AG09319 (cell line): Measurements from ENCODE around the gene PCDH9.
"Not testable (repeated sequence)": the region's sequence is repeated elsewhere in the genome, so short reads cannot be mapped to it uniquely, and the experiment has no call there.

ENCODE experiments used
- DNase-seq: peaks from one replicate; pipeline ENCODE4 v3.0.0-alpha.2; 2010; ENCODE audit warnings: low read depth; ENCODE audit errors: extremely low read depth
- CTCF ChIP-seq: IDR thresholded peaks from 2 replicates; pipeline ENCODE4 v1.5.1; 2011; ENCODE audit warnings: low read depth, mild to moderate bottlenecking, inconsistent platforms, low read length, moderate library complexity

PCDH9 gene

GRCh38 chr13:66312312-66313087 is 917.6 kb downstream of the PCDH9 start:
- no peak for DNase-seq
- TF ChIP-seq CTCF, result no peak

DNA sequence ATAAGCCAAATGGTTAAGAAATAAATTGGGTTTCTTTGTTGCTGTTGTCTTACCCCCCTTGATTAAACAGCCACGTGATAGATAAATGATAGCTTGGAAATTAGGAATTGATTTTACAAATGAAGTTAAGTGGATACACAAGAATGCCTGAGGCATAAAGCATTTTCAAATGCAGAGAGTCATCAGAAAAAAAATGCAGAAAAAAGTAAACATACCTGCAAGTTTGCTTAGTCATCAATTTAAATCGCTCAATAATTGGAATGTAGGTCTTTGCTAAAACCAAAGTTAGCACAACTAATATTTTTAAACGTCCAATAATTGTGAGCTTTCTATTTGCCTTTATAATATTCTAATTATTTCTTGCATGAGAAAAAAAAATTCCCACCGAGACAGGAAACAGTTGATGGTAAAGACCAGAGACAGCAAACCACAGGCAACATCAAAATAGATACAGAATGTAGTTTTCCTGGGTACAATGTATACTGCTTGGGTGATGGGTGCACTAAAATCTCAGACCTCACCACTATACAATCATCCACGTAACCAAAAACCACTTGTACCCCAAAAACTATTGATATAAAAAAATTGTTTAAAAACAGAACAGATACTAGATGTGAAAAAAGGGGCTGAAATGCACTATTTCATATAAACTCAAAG is 924.0 kb downstream of the PCDH9 start:
- TF ChIP-seq CTCF, result no peak
- DNase-seq, result no peak

GRCh38 chr13:66301482-66301881 is 928.7 kb downstream of the PCDH9 start:
- no peak for TF ChIP-seq CTCF
- no peak for DNase-seq

GRCh38 chr13:66301006-66301405 is 929.1 kb downstream of the PCDH9 start:
- no peak for DNase-seq
- TF ChIP-seq CTCF, result no peak

DNA sequence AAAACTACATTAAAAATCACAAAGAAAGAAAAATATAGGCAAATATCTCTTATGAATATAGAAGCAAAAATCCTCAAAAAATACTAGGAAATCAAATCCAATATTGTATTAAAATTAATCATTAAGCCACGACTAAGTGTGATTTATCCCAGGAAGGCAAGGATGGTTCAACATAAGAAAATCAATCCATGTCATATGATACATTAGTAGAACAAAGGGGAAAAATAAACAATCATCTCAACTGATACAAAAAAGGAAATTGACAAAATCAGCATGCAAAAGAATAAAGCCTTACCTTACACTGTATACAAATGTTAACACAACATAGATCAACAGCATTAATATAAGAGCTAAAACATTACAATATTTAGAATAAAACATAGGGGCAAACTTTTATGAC is 933.3 kb downstream of the PCDH9 start:
- no peak for TF ChIP-seq CTCF
- no peak for DNase-seq

- DNase-seq, result no peak
- TF ChIP-seq CTCF, result no peak
These were observed 933.8 kb downstream of the PCDH9 start for GRCh38 chr13:66296328-66296727.

DNA sequence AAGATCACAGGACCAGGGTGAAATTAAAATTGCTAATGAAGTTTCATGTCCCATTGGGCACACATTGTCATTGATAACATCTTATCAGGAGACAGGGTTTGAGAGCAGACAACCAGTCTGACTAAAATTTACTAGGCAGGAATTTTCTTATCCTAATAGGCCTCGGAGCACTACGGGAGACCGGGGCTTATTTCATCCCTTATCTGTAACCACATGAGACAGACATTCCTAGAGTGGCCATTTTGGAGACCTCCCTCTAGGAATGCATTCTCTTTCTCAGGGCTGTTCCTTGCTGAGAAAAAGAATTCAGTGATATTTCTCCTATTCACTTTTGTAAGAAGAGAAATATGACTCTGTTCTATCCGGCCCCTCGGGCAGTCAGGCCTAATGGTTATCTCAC is 943.3 kb downstream of the PCDH9 start:
- not testable (repeated sequence) for DNase-seq
